ENCODE results near the gene MYLK. TPM values are rescaled to one million over a fixed set of nuclear protein-coding genes. Genes with fewer than 3 reads are reported as not detected.

MYLK gene
- total RNA-seq, 2 experiments from 2014 or later, result 0.22 TPM; not detected in 1

- H3K4me3 ChIP-seq (ENCODE audit: low read length), result no peak overlapping the region
- no peak overlapping the region for H3K4me3 Mint-ChIP-seq
- intact Hi-C loops (cut with DNase I, micrococcal nuclease), result no loop called here
- H3K9me3 ChIP-seq (ENCODE audit: control insufficient read depth in 1 of 2, insufficient read depth in 1 of 2, low read length in 2 of 2), result no peaks in the 10 kb centered on the region
- H3K27ac ChIP-seq (ENCODE audit: low read depth in 1 of 2, low read length in 2 of 2), result no peak overlapping the region
- no peaks in the 10 kb centered on the region for H3K4me1 ChIP-seq (ENCODE audit: insufficient read depth, low read length)
- no peaks in the 10 kb centered on the region for H3K9me3 Mint-ChIP-seq
- no peaks in the 10 kb centered on the region for H3K27me3 ChIP-seq (ENCODE audit: control insufficient read depth in 1 of 2, insufficient read depth in 2 of 2, low read length in 2 of 2)
- DNase-seq (no peak), ATAC-seq (ENCODE audit: poor library complexity) (no peak)
- POLR2A ChIA-PET, result no interaction called here
- H3K36me3 ChIP-seq (ENCODE audit: insufficient read depth, low read length), result no peaks in the 10 kb centered on the region
- no peaks in the 10 kb centered on the region for H3K4me1 Mint-ChIP-seq (ENCODE audit: low read depth)
- CTCF ChIA-PET, result no interaction called here
- no peak overlapping the region for H3K27ac Mint-ChIP-seq
- TF ChIP-seq, protein P1, sequence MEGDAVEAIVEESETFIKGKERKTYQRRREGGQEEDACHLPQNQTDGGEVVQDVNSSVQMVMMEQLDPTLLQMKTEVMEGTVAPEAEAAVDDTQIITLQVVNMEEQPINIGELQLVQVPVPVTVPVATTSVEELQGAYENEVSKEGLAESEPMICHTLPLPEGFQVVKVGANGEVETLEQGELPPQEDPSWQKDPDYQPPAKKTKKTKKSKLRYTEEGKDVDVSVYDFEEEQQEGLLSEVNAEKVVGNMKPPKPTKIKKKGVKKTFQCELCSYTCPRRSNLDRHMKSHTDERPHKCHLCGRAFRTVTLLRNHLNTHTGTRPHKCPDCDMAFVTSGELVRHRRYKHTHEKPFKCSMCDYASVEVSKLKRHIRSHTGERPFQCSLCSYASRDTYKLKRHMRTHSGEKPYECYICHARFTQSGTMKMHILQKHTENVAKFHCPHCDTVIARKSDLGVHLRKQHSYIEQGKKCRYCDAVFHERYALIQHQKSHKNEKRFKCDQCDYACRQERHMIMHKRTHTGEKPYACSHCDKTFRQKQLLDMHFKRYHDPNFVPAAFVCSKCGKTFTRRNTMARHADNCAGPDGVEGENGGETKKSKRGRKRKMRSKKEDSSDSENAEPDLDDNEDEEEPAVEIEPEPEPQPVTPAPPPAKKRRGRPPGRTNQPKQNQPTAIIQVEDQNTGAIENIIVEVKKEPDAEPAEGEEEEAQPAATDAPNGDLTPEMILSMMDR (IDR thresholded peaks at IDR 0.05), result no peak
- H3K36me3 Mint-ChIP-seq (ENCODE audit: low read depth), result no peaks in the 10 kb centered on the region
- no peaks in the 10 kb centered on the region for H3K27me3 Mint-ChIP-seq
Observed at GRCh38 chr3:123640740-123641462, 243.2 kb downstream of the MYLK start.

- Histone ChIP-seq H3K36me3 (ENCODE audit: insufficient read depth, low read length) (no peaks in the 10 kb centered on the region), H3K9me3 (ENCODE audit: control insufficient read depth in 1 of 2, insufficient read depth in 1 of 2, low read length in 2 of 2) (no peaks in the 10 kb centered on the region), H3K27me3 (ENCODE audit: control insufficient read depth in 1 of 2, insufficient read depth in 2 of 2, low read length in 2 of 2) (no peaks in the 10 kb centered on the region), H3K4me3 (ENCODE audit: low read length) (no peak overlapping the region), H3K27ac (ENCODE audit: low read depth in 1 of 2, low read length in 2 of 2) (no peak overlapping the region), H3K4me1 (ENCODE audit: insufficient read depth, low read length) (no peaks in the 10 kb centered on the region)
- ATAC-seq (ENCODE audit: poor library complexity), result no peak
- POLR2A ChIA-PET, result no interaction called here
- Mint-ChIP-seq H3K27ac (no peak overlapping the region), H3K4me3 (no peak overlapping the region), H3K4me1 (ENCODE audit: low read depth) (no peaks in the 10 kb centered on the region), H3K36me3 (ENCODE audit: low read depth) (no peaks in the 10 kb centered on the region), H3K27me3 (no peaks in the 10 kb centered on the region), H3K9me3 (no peaks in the 10 kb centered on the region)
- DNase-seq, result no peak
- intact Hi-C loops (cut with DNase I, micrococcal nuclease), result no loop called here
- TF ChIP-seq, protein P1 (IDR thresholded peaks at IDR 0.05), result no peak
- CTCF ChIA-PET, result no interaction called here
Observed at GRCh38 chr3:123640311-123640710, 243.8 kb downstream of the MYLK start.

GRCh38 chr3:123638936-123639689, 245.0 kb downstream of the MYLK start:
- H3K9me3 ChIP-seq (ENCODE audit: control insufficient read depth in 1 of 2, insufficient read depth in 1 of 2, low read length in 2 of 2), result no peaks in the 10 kb centered on the region
- no peaks in the 10 kb centered on the region for H3K4me1 Mint-ChIP-seq (ENCODE audit: low read depth)
- TF ChIP-seq, protein P1 (IDR thresholded peaks at IDR 0.05), result no peak
- H3K36me3 Mint-ChIP-seq (ENCODE audit: low read depth), result no peaks in the 10 kb centered on the region
- DNase-seq, result no peak
- intact Hi-C loops (cut with DNase I, micrococcal nuclease), result no loop called here
- no peaks in the 10 kb centered on the region for H3K36me3 ChIP-seq (ENCODE audit: insufficient read depth, low read length)
- no peak overlapping the region for H3K4me3 Mint-ChIP-seq
- H3K27me3 Mint-ChIP-seq, result no peaks in the 10 kb centered on the region
- CTCF ChIA-PET, result interaction anchor here (0.5 kb wide), 1 partner anchor 1803 kb away, joined by 3 read pairs; no protein-coding TSS in a partner anchor
- no peaks in the 10 kb centered on the region for H3K9me3 Mint-ChIP-seq
- no peak overlapping the region for H3K27ac Mint-ChIP-seq
- no peak overlapping the region for H3K4me3 ChIP-seq (ENCODE audit: low read length)
- no peaks in the 10 kb centered on the region for H3K4me1 ChIP-seq (ENCODE audit: insufficient read depth, low read length)
- POLR2A ChIA-PET, result no interaction called here
- no peaks in the 10 kb centered on the region for H3K27me3 ChIP-seq (ENCODE audit: control insufficient read depth in 1 of 2, insufficient read depth in 2 of 2, low read length in 2 of 2)
- no peak for ATAC-seq (ENCODE audit: poor library complexity)
- H3K27ac ChIP-seq (ENCODE audit: low read depth in 1 of 2, low read length in 2 of 2), result no peak overlapping the region
